HEK293 (cell line): Measurements from ENCODE around the gene PFN4.

ENCODE experiments used
- CTCF ChIA-PET: fragments of 350-600 bp; formaldehyde crosslinking; extraction: SDS; loops from one replicate; lab custom pipeline; 2021; ENCODE audit warnings: antibody characterized with exemption; lab: Yijun Ruan, JAX
- POLR2A ChIA-PET: fragments of 300-600 bp; formaldehyde crosslinking; extraction: SDS; loops from one replicate; lab custom pipeline; 2020; ENCODE audit warnings: antibody characterized with exemption, inconsistent platforms; lab: Yijun Ruan, JAX
- H3K27ac ChIP-seq: fragments of 200-500 bp; sonication (Bioruptor generic); 2 replicates; pipeline ENCODE4 v1.5.1; 2014; ENCODE audit warnings: low read depth, low read length, control low read depth, inconsistent platforms; ENCODE audit errors: extremely low read depth
- H3K36me3 ChIP-seq, 2 experiments: fragments of 200-500 bp in 1 of 2; sonication (Bioruptor generic) in 1 of 2; 1 replicate in 1 of 2; 2 replicates in 1 of 2; pipeline ENCODE4 v1.5.1; 2014 to 2017; ENCODE audit warnings: inconsistent platforms in 2 of 2, low read length in 2 of 2; ENCODE audit not compliant: control insufficient read depth in 2 of 2, insufficient read depth in 1 of 2
- H3K4me1 ChIP-seq: fragments of 200-500 bp; sonication (Bioruptor generic); 2 replicates; pipeline ENCODE4 v1.5.1; 2014; ENCODE audit warnings: mild to moderate bottlenecking, low read length, inconsistent platforms; ENCODE audit not compliant: control insufficient read depth, insufficient read depth
- H3K4me3 ChIP-seq: 2 replicates; pipeline ENCODE4 v1.5.1; 2011; ENCODE audit warnings: low read depth, mild to moderate bottlenecking, control low read depth, low read length, moderate library complexity
- H3K9me3 ChIP-seq: fragments of 200-500 bp; sonication (Bioruptor generic); 2 replicates; pipeline ENCODE4 v1.5.1; 2014; ENCODE audit warnings: low read depth, low read length, inconsistent platforms; ENCODE audit not compliant: control insufficient read depth, insufficient read depth
- BCL11B ChIP-seq: fragments of 450-650 bp; formaldehyde crosslinking; IDR thresholded peaks from 2 replicates; pipeline ENCODE4 v1.5.1; 2016; ENCODE audit warnings: low read depth, missing biosample characterization, missing genetic modification characterization
- BCL6B ChIP-seq: fragments of 450-650 bp; formaldehyde crosslinking; IDR thresholded peaks from 2 replicates; pipeline ENCODE4 v1.5.1; 2017; ENCODE audit warnings: missing biosample characterization, missing genetic modification characterization
- EGR2 ChIP-seq: fragments of 450-650 bp; formaldehyde crosslinking; IDR thresholded peaks from 2 replicates; pipeline ENCODE4 v1.5.1; 2016; ENCODE audit warnings: low read depth, missing biosample characterization, missing genetic modification characterization
- GLIS1 ChIP-seq: fragments of 450-650 bp; formaldehyde crosslinking; IDR thresholded peaks from 2 replicates; pipeline ENCODE4 v1.5.1; 2016; ENCODE audit warnings: missing biosample characterization, missing genetic modification characterization
- HOXC10 ChIP-seq: sonication (generic); formaldehyde crosslinking; IDR thresholded peaks from 2 replicates; pipeline ENCODE4 v1.8.1; 2023; ENCODE audit warnings: mild to moderate bottlenecking, missing genetic modification reagents
- PRDM1 ChIP-seq: fragments of 450-650 bp; formaldehyde crosslinking; IDR thresholded peaks from 2 replicates; pipeline ENCODE4; 2016; ENCODE audit warnings: missing biosample characterization, missing genetic modification characterization
- SCRT1 ChIP-seq: fragments of 450-650 bp; formaldehyde crosslinking; IDR thresholded peaks from 2 replicates; pipeline ENCODE4 v1.5.1; 2016; ENCODE audit warnings: missing biosample characterization, missing genetic modification characterization, borderline replicate concordance
- SP2 ChIP-seq: fragments of 450-650 bp; formaldehyde crosslinking; IDR thresholded peaks from 2 replicates; pipeline ENCODE4 v1.5.1; 2016; ENCODE audit warnings: missing biosample characterization, missing genetic modification characterization
- ZBTB1 ChIP-seq: fragments of 450-650 bp; formaldehyde crosslinking; IDR thresholded peaks from 2 replicates; pipeline ENCODE4 v1.5.1; 2016; ENCODE audit warnings: missing biosample characterization, missing genetic modification characterization
- ZBTB17 ChIP-seq: fragments of 450-650 bp; formaldehyde crosslinking; IDR thresholded peaks from 2 replicates; pipeline ENCODE4 v1.5.1; 2016; ENCODE audit warnings: missing biosample characterization, missing genetic modification characterization
- ZBTB8A ChIP-seq: fragments of 450-650 bp; formaldehyde crosslinking; IDR thresholded peaks from 2 replicates; pipeline ENCODE4 v1.5.1; 2016; ENCODE audit warnings: missing biosample characterization, missing genetic modification characterization
- ZNF18 ChIP-seq: fragments of 450-650 bp; formaldehyde crosslinking; IDR thresholded peaks from 2 replicates; pipeline ENCODE4 v1.5.1; 2016; ENCODE audit warnings: missing biosample characterization, missing genetic modification characterization
- ZNF223 ChIP-seq: fragments of 450-650 bp; formaldehyde crosslinking; IDR thresholded peaks from 2 replicates; pipeline ENCODE4 v1.5.1; 2016; ENCODE audit warnings: missing biosample characterization, missing genetic modification characterization
- ZNF394 ChIP-seq: fragments of 450-650 bp; formaldehyde crosslinking; IDR thresholded peaks from 2 replicates; pipeline ENCODE4 v1.5.1; 2016; ENCODE audit warnings: missing biosample characterization, missing genetic modification characterization, mild to moderate bottlenecking, moderate library complexity, borderline replicate concordance
- ZNF426 ChIP-seq: fragments of 450-650 bp; formaldehyde crosslinking; IDR thresholded peaks from 2 replicates; pipeline ENCODE4 v1.5.1; 2017; ENCODE audit warnings: missing biosample characterization, missing genetic modification characterization, mild to moderate bottlenecking, inconsistent platforms, moderate library complexity
- ZNF521 ChIP-seq: fragments of 450-650 bp; formaldehyde crosslinking; IDR thresholded peaks from 2 replicates; pipeline ENCODE4 v1.5.1; 2017; ENCODE audit warnings: missing biosample characterization, mild to moderate bottlenecking, missing genetic modification characterization
- ZNF558 ChIP-seq: fragments of 450-650 bp; formaldehyde crosslinking; IDR thresholded peaks from 2 replicates; pipeline ENCODE4 v1.5.1; 2016; ENCODE audit warnings: missing biosample characterization, missing genetic modification characterization
- ZNF560 ChIP-seq: fragments of 450-650 bp; formaldehyde crosslinking; IDR thresholded peaks from 2 replicates; pipeline ENCODE4 v1.5.1; 2017; ENCODE audit warnings: missing biosample characterization, missing genetic modification characterization, borderline replicate concordance
- ZNF571 ChIP-seq: fragments of 450-650 bp; formaldehyde crosslinking; IDR thresholded peaks from 2 replicates; pipeline ENCODE4 v1.5.0; 2017; ENCODE audit warnings: missing biosample characterization, missing genetic modification characterization
- ZNF600 ChIP-seq: fragments of 450-650 bp; formaldehyde crosslinking; IDR thresholded peaks from 2 replicates; pipeline ENCODE4 v1.5.1; 2016; ENCODE audit warnings: missing biosample characterization, missing genetic modification characterization
- ZSCAN18 ChIP-seq: fragments of 450-650 bp; formaldehyde crosslinking; IDR thresholded peaks from 2 replicates; pipeline ENCODE4 v1.5.1; 2016; ENCODE audit warnings: missing biosample characterization, missing genetic modification characterization
- TF ChIP-seq, protein P1 (sequence below): fragments of 450-650 bp; formaldehyde crosslinking; IDR thresholded peaks from 2 replicates; pipeline ENCODE4 v1.5.1; 2016; ENCODE audit warnings: missing biosample characterization, missing genetic modification characterization, low read depth
- TF ChIP-seq, protein P2 (sequence below): fragments of 450-650 bp; formaldehyde crosslinking; IDR thresholded peaks from 2 replicates; pipeline ENCODE4 v1.5.1; 2017; ENCODE audit warnings: missing biosample characterization, missing genetic modification characterization
- TF ChIP-seq, protein P3 (sequence below): fragments of 450-650 bp; formaldehyde crosslinking; IDR thresholded peaks from 2 replicates; pipeline ENCODE4 v1.5.1; 2016; ENCODE audit warnings: missing biosample characterization, missing genetic modification characterization

PFN4 gene

GRCh38 chr2:24125956-24126355, 2.8 kb upstream of the PFN4 start:
- H3K4me1 ChIP-seq: peaks cover 3% of the 10 kb centered on the region
- H3K36me3 ChIP-seq: no peaks in the 10 kb centered on the region
- H3K27ac ChIP-seq: no peak overlapping the region
- no peak overlapping the region for H3K4me3 ChIP-seq
- POLR2A ChIA-PET: no interaction called here
- CTCF ChIA-PET: interaction anchor here (0.7 kb wide), 1 partner anchor 774 kb away, joined by 3 read pairs; no protein-coding TSS in a partner anchor
- no peak for TF ChIP-seq ZNF223 (tag by site-specific recombination)
- TF ChIP-seq HOXC10 (CRISPR knock-in tag): no peak
- no peak for TF ChIP-seq BCL6B (tag by site-specific recombination)
- TF ChIP-seq ZBTB1: no peak
- TF ChIP-seq ZNF394 (tag by site-specific recombination): no peak
- TF ChIP-seq ZNF571 (tag by site-specific recombination): no peak
- TF ChIP-seq ZNF426 (tag by site-specific recombination): no peak
- TF ChIP-seq ZNF521 (tag by site-specific recombination): no peak
- TF ChIP-seq SP2 (tag by site-specific recombination): no peak
- TF ChIP-seq, protein P1, sequence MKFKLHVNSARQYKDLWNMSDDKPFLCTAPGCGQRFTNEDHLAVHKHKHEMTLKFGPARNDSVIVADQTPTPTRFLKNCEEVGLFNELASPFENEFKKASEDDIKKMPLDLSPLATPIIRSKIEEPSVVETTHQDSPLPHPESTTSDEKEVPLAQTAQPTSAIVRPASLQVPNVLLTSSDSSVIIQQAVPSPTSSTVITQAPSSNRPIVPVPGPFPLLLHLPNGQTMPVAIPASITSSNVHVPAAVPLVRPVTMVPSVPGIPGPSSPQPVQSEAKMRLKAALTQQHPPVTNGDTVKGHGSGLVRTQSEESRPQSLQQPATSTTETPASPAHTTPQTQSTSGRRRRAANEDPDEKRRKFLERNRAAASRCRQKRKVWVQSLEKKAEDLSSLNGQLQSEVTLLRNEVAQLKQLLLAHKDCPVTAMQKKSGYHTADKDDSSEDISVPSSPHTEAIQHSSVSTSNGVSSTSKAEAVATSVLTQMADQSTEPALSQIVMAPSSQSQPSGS (tag by site-specific recombination): no peak
- TF ChIP-seq, protein P2, sequence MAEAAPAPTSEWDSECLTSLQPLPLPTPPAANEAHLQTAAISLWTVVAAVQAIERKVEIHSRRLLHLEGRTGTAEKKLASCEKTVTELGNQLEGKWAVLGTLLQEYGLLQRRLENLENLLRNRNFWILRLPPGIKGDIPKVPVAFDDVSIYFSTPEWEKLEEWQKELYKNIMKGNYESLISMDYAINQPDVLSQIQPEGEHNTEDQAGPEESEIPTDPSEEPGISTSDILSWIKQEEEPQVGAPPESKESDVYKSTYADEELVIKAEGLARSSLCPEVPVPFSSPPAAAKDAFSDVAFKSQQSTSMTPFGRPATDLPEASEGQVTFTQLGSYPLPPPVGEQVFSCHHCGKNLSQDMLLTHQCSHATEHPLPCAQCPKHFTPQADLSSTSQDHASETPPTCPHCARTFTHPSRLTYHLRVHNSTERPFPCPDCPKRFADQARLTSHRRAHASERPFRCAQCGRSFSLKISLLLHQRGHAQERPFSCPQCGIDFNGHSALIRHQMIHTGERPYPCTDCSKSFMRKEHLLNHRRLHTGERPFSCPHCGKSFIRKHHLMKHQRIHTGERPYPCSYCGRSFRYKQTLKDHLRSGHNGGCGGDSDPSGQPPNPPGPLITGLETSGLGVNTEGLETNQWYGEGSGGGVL (tag by site-specific recombination): no peak
- H3K9me3 ChIP-seq: no peaks in the 10 kb centered on the region

DNA sequence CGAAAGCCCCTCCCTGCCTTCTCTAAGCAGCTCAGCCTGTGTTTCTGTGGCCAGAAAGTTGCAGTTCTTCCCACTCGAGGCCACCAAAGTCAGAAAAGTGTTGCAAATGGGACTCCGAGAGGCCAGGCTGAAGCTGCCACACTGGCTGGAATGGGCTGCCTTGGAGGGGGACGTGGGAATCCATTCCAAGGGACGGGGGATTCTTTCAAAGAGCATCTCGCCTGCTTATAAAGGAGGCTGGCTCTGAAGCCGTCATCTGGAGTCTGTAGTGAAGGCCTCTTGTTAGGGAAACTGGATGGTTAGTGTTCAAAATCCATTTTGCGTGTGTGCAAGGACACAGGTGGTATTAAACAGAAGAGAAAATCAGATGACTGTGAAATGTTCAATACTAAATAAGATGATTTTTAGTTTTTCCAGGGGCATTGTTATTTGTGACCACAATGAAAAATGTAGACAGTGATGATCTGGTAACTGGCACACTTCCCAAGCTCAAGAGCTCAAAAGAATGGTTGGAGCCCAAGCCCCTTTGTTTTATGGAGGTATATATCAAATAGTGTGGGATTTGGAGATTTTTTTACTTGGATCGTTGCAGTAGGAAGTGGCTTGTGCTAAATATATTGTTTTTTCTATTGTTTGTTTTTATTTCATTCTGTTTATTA, 917 bp upstream of the PFN4 start:
- peaks cover 3% of the 10 kb centered on the region for H3K4me1 ChIP-seq
- ChIA-PET CTCF (interaction anchor here (1.1 to 1.3 kb wide), 3 partner anchors 11 to 171 kb away, joined by 3 to 6 read pairs (median 3); no protein-coding TSS in a partner anchor), POLR2A (interaction anchor here (0.7 to 2.0 kb wide), 5 partner anchors 11 to 236 kb away, joined by 3 to 11 read pairs (median 3); partner anchors contain the start of genes ITSN2, SF3B6, TP53I3 and WDCP)
- peak overlapping the region; percentile 72 for H3K4me3 ChIP-seq
- no peaks in the 10 kb centered on the region for H3K36me3 ChIP-seq
- peak overlapping the region; percentile 79 for H3K27ac ChIP-seq
- no peaks in the 10 kb centered on the region for H3K9me3 ChIP-seq
- TF ChIP-seq ZNF560 (tag by site-specific recombination): no peak
- TF ChIP-seq GLIS1 (tag by site-specific recombination): no peak
- no peak for TF ChIP-seq ZNF18 (tag by site-specific recombination)
- TF ChIP-seq PRDM1: no peak
- no peak for TF ChIP-seq EGR2 (tag by site-specific recombination)
- no peak for TF ChIP-seq ZSCAN18 (tag by site-specific recombination)
- TF ChIP-seq ZBTB17 (tag by site-specific recombination): peak; percentile 50; the same call in 1 of the 2 replicates
- no peak for TF ChIP-seq BCL11B
- TF ChIP-seq, protein P3, sequence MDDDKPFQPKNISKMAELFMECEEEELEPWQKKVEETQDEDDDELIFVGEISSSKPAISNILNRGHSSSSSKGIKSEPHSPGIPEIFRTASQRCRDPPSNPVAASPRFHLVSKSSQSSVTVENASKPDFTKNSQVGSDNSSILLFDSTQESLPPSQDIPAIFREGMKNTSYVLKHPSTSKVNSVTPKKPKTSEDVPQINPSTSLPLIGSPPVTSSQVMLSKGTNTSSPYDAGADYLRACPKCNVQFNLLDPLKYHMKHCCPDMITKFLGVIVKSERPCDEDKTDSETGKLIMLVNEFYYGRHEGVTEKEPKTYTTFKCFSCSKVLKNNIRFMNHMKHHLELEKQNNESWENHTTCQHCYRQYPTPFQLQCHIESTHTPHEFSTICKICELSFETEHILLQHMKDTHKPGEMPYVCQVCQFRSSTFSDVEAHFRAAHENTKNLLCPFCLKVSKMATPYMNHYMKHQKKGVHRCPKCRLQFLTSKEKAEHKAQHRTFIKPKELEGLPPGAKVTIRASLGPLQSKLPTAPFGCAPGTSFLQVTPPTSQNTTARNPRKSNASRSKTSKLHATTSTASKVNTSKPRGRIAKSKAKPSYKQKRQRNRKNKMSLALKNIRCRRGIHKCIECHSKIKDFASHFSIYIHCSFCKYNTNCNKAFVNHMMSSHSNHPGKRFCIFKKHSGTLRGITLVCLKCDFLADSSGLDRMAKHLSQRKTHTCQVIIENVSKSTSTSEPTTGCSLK (tag by site-specific recombination): no peak
- TF ChIP-seq ZNF558: no peak
- no peak for TF ChIP-seq ZBTB8A (tag by site-specific recombination)
- peak; percentile 28; the same call in 1 of the 2 replicates for TF ChIP-seq ZNF600 (tag by site-specific recombination)
- TF ChIP-seq SCRT1 (tag by site-specific recombination): no peak
